Thymus (tissue), 11 donors: ENCODE measurements around the gene UBE2E2. TPM values are rescaled to one million over a fixed set of nuclear protein-coding genes. Genes with fewer than 3 reads are reported as not detected.

Experiments used
- DNase-seq, 9 donors: peaks; one replicate each; pipeline ENCODE4 v3.0.0-alpha.2; 2013; ENCODE audit warnings: low spot score in 9 of 9, low read depth in 6 of 9, missing footprints in 1 of 9
- H3K27ac ChIP-seq, 2 donors: one replicate each; pipeline ENCODE4 v1.5.1; 2013; ENCODE audit warnings: control low read depth in 1 of 2, low read depth in 1 of 2, low read length in 1 of 2, mild to moderate bottlenecking in 1 of 2, moderate library complexity in 1 of 2
- H3K27me3 ChIP-seq, 2 donors: one replicate each; pipeline ENCODE4 v1.5.1; 2013; ENCODE audit warnings: low read length in 1 of 2; ENCODE audit not compliant: control insufficient read depth in 2 of 2, insufficient read depth in 1 of 2
- H3K36me3 ChIP-seq, 2 donors: one replicate each; pipeline ENCODE4 v1.5.1; 2013; ENCODE audit warnings: low read length in 1 of 2, mild to moderate bottlenecking in 1 of 2, moderate library complexity in 1 of 2; ENCODE audit not compliant: control insufficient read depth in 2 of 2, insufficient read depth in 2 of 2
- H3K4me1 ChIP-seq, 2 donors: one replicate each; pipeline ENCODE4 v1.5.1; 2013; ENCODE audit warnings: low read length in 2 of 2; ENCODE audit not compliant: control insufficient read depth in 2 of 2, insufficient read depth in 2 of 2
- H3K4me3 ChIP-seq, 2 donors: one replicate each; pipeline ENCODE4 v1.5.1; 2013; ENCODE audit warnings: low read length in 2 of 2, control low read depth in 1 of 2, mild to moderate bottlenecking in 1 of 2
- H3K9me3 ChIP-seq, 2 donors: one replicate each; pipeline ENCODE4 v1.5.1; 2013; ENCODE audit warnings: low read length in 1 of 2, mild to moderate bottlenecking in 1 of 2; ENCODE audit not compliant: control insufficient read depth in 2 of 2, insufficient read depth in 1 of 2
- WGBS: extraction: QIAGEN DNeasy Blood & Tissue Kit; methylation state at CpG from one replicate; pipeline ENCODE4 v1.1.7; 2013; 5-methylcytosine and 5-hydroxymethylcytosine counted together
- polyA plus RNA-seq: library from polyadenylated mRNA; stranded (reverse); fragments of 200-250 nt; gene quantifications from one replicate; pipeline ENCODE4 v1.2.3, GENCODE V29; 2013
- total RNA-seq: library from RNA; stranded (reverse); fragments of 120-200 nt; gene quantifications from one replicate; pipeline ENCODE4 v1.2.4, GENCODE V29; 2013
- donor health status: healthy.

The UBE2E2 gene
- total and polyA plus RNA-seq, 2 donors = 32.9 to 35.5 TPM

DNA sequence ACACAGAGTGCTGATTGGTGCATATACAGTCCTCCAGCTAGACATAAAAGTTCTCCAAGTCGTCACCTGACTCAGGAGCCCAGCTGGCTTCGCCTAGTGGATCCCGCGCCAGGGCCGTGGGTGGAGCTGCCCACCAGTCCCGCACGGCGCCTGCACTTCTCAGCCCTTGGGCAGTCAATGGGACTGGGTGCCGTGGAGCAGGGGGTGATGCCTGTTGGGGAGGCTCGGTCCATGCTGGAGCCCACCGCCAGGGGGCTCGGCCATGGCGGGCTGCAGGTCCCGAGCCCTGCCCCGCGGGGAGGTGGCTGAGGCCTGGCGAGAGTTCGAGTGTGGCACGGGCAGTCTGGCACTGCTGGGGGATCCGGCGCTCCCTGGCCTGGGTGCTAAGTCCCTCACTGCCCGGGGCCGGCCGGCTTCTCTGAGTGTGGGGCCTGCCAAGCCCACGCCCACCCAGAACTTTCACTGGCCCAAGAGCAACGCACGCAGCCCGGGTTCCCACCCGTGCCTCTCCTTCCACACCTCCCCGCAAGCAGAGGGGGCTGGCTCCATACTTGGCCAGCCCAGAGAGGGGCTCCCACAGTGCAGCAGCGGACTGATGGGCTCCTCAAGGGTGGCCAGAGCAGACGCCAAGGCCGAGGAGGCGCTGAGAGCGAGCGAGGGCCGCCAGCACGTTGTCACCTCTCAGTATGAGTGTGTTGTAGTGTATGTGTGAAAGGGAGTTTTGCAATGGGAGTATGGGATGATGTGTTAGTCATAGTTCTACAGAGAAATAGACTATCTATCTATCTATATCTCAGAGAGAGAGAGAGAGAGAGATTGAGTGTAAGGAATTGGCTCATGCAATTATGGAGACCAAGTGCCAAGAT is 69.0 kb downstream of the UBE2E2 start:
- Histone ChIP-seq H3K9me3 (peaks cover 0 to 12% of the 10 kb centered on the region in 2 donors), H3K4me3 (no peak overlapping the region), H3K36me3 (peaks cover 0 to 3% of the 10 kb centered on the region in 2 donors), H3K4me1 (no peaks in the 10 kb centered on the region), H3K27me3 (no peaks in the 10 kb centered on the region), H3K27ac (no peak overlapping the region)
- DNase-seq = no peak
- WGBS = 95% methylated on average over 38 of the region's 38 CpGs

DNA sequence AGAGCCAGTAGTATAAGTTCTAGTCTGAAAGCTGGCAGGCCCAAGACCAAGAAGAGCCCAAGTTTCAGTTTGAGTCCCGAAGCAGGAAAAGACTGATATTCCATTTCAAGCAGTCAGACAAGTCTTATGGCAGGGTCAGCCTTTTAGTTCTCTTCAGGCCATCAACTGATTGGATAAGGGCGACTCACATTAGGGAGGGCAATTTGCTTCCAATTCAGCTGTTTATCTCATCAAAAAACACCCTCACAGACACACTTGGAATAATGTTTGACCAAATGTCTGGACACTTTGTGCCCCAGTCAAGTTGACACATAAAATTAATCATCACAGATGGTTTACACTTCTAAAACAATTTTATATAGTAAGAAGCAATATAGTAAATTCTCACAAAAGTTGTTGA is 69.7 kb downstream of the UBE2E2 start:
- 96% methylated on average over 2 of the region's 2 CpGs for WGBS

DNA sequence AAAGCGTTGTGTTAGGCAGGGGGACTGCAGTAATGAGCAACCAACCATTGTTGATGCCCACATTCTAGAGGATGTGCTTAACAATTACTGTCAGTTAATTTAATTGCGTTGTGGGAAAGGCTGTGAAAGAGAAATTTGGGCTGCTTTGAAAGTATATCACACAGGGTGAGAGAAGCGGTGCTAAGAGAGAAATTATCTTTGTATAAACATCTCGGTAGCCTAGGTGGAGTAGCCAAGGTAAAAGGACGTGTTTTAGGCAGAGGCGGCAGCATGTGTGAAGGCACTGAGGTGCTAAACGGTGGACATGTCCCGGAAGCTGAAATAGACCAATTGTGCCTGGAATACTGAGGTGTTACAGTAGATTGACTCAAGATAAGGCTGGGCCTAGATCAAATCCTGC is 71.9 kb downstream of the UBE2E2 start:
- H3K36me3 ChIP-seq = peaks cover 0 to 3% of the 10 kb centered on the region in 2 donors
- 98% methylated on average over 8 of the region's 8 CpGs for WGBS
- no peak overlapping the region for H3K4me3 ChIP-seq
- H3K27me3 ChIP-seq = no peaks in the 10 kb centered on the region
- no peaks in the 10 kb centered on the region for H3K4me1 ChIP-seq
- H3K27ac ChIP-seq = no peak overlapping the region
- DNase-seq = no peak
- peaks cover 0 to 12% of the 10 kb centered on the region in 2 donors for H3K9me3 ChIP-seq

More for the DNA sequence above, 69.7 kb downstream of the UBE2E2 start:
- Histone ChIP-seq H3K27ac (no peak overlapping the region), H3K9me3 (peaks cover 0 to 12% of the 10 kb centered on the region in 2 donors), H3K4me1 (no peaks in the 10 kb centered on the region), H3K4me3 (no peak overlapping the region), H3K27me3 (no peaks in the 10 kb centered on the region), H3K36me3 (peaks cover 0 to 3% of the 10 kb centered on the region in 2 donors)
- no peak for DNase-seq

DNA sequence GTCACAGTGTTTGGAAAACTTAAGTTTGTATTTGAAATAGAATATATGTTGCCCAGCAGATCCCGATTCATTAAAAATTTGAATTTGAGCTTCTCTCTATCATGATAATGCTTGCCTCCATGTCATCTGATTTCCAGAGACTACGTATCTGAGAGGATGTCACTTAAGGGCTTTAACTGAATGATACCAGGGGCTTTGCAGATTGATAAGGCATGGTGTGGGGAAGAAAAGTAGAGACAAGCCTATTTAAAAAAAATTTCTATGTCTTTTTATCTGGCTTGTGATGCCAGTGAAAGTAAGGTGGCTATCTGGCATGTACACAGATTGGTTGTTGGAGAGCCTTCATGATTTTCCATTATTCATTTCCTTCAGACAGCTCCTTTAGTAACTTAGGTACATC is 72.7 kb downstream of the UBE2E2 start:
- Histone ChIP-seq H3K27me3 (no peaks in the 10 kb centered on the region), H3K36me3 (peaks cover 0 to 3% of the 10 kb centered on the region in 2 donors), H3K4me1 (no peaks in the 10 kb centered on the region), H3K4me3 (no peak overlapping the region), H3K27ac (no peak overlapping the region), H3K9me3 (peaks cover 0 to 12% of the 10 kb centered on the region in 2 donors)
- no peak for DNase-seq
- WGBS = 97% methylated on average over 2 of the region's 2 CpGs

DNA sequence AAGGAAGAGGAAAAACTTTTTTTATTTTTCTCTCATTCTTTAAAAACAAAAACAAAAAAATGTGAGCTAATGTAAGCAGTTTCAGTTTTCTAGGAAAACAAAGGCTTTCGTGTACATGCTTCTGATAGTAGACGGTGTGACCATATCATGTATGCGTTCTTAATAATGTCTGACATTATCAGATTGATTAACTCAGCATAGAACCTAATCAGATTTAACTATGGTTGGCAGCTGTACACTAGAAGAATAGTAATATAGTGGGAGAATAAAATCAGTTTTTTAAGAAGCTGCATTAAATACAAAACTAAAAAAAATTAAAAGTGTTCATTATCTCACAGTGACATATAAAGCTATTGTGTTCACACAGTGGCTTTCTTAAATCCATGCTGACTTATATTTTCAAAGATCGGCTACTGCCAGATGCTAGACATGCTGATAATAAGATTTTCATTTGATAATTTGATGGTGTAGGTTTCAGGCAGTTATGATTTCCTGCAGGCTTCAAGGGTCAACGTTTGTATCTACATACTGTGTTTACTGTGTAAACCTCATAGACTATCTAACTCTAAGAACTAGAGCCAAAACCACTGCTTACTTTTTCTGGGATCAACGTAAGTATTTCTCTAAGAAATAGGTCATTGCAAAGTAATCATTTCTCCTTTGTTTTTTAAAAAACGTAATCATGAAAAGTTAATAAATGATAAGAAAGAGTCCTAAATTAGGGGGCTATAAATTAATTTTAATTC is 74.0 kb downstream of the UBE2E2 start:
- DNase-seq = no peak
- WGBS = 91% methylated on average over 7 of the region's 7 CpGs
- Histone ChIP-seq H3K27me3 (no peaks in the 10 kb centered on the region), H3K27ac (no peak overlapping the region), H3K9me3 (peaks cover 0 to 4% of the 10 kb centered on the region in 2 donors), H3K4me1 (no peaks in the 10 kb centered on the region), H3K4me3 (no peak overlapping the region), H3K36me3 (peaks cover 0 to 3% of the 10 kb centered on the region in 2 donors)

DNA sequence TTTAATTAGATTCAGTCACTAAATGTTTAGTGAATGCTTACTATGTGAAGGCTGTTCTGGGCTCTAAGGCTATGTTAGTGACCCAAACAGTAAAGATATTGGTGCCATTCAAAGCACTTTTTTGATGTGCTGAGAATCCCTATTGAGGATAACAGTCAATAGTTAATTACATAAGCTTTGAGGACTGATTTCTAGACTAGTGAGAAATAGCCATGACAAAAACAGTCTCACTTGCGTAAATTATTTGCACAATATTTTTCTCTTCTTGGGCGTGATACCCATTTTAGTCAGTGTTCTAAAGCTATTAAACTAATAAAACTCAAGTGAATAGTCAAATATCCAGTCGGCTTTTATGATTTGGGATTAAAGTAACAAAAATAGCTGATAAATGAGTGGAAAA is 74.6 kb downstream of the UBE2E2 start:
- no peak overlapping the region for H3K27ac ChIP-seq
- peaks cover 0 to 3% of the 10 kb centered on the region in 2 donors for H3K36me3 ChIP-seq
- H3K27me3 ChIP-seq = no peaks in the 10 kb centered on the region
- H3K4me1 ChIP-seq = no peaks in the 10 kb centered on the region
- WGBS = 66% methylated on average over 3 of the region's 3 CpGs
- no peak overlapping the region for H3K4me3 ChIP-seq
- no peak for DNase-seq
- no peaks in the 10 kb centered on the region for H3K9me3 ChIP-seq

DNA sequence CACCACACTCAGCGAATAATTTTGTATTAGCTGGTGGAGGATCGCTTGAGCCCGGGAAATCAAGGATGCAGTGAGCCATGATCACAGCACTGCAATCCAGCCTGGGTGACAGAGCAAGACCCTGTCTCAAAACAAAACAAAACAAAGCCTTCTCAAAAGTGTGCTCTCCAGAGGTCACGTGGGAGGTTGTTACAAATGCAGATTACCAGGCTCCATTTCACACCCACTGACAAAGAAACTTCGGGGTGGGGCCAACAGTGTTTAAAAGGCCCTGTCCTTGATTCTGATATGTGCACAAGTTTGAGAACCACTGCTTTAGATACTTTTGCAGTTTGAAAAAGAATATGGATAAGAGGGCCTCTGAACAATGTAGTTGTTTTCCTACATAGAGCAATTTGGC is 80.5 kb downstream of the UBE2E2 start:
- Histone ChIP-seq H3K36me3 (no peaks in the 10 kb centered on the region), H3K27ac (no peak overlapping the region), H3K27me3 (no peaks in the 10 kb centered on the region), H3K4me3 (no peak overlapping the region), H3K4me1 (no peaks in the 10 kb centered on the region), H3K9me3 (no peaks in the 10 kb centered on the region)
- WGBS = 97% methylated on average over 5 of the region's 5 CpGs
- no peak for DNase-seq

DNA sequence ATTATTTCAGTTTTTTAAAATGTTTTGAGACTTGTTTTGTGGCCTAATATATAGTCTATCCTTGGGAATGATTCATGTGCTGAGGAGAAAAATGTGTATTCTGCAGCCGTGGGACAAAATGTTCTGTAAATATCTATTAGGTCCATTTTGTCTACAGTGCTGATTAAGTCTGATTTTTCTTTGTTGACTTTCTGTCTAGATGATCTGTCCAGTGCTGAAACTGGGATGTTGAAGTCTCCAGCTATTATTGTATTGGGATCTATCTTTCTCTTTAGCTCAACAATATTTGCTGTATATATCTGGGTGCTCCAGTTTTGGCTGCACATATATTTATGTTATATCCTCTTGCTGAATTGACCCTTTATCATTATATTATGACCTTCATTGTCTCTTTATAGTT is 85.2 kb downstream of the UBE2E2 start:
- DNase-seq = no peak

DNA sequence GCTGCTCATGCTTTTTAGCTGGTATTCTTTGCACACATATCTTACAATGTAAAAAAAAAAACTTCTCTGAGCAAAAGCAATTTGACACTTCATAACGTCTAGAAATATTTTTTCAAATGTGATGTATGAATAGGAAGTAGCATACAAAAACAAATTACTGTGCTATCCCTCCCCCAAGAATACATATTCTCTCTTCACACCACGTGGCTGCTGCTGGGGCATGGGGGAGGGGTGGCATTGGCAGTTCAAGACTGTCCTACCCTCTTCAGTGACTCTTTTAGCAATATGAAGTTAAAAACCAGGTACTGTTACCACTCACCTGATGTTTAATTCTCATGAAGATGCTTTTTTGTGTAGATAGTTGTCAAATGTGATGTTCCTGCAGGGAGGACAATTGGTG is 85.6 kb downstream of the UBE2E2 start:
- H3K4me1 ChIP-seq = no peaks in the 10 kb centered on the region
- H3K4me3 ChIP-seq = no peak overlapping the region
- 87% methylated on average over 2 of the region's 2 CpGs for WGBS
- H3K27ac ChIP-seq = no peak overlapping the region
- DNase-seq = no peak
- no peaks in the 10 kb centered on the region for H3K27me3 ChIP-seq
- H3K9me3 ChIP-seq = no peaks in the 10 kb centered on the region
- H3K36me3 ChIP-seq = no peaks in the 10 kb centered on the region

More for the DNA sequence above, 85.2 kb downstream of the UBE2E2 start:
- Histone ChIP-seq H3K4me3 (no peak overlapping the region), H3K4me1 (no peaks in the 10 kb centered on the region), H3K27me3 (no peaks in the 10 kb centered on the region), H3K36me3 (no peaks in the 10 kb centered on the region), H3K27ac (no peak overlapping the region), H3K9me3 (no peaks in the 10 kb centered on the region)
- 98% methylated on average over 1 of the region's 1 CpG for WGBS
